ENCODE measurements around the gene DDX41.
"Not testable (repeated sequence)": the region's sequence is repeated elsewhere in the genome, so short reads cannot be mapped to it uniquely, and the experiment has no call there.

DDX41 gene

GRCh38 chr5:177546258-177546741 is 29.5 kb upstream of the DDX41 start:
- Mint-ChIP-seq H3K36me3 (peaks cover 26% of the 10 kb centered on the region), H3K4me1 (peaks cover 3% of the 10 kb centered on the region), H3K27me3 (no peaks in the 10 kb centered on the region), H3K27ac (no peak overlapping the region), H3K9me3 (no peaks in the 10 kb centered on the region), H3K4me3 (no peak overlapping the region)
- CTCF ChIA-PET, result interaction anchor here (0.8 to 0.9 kb wide), 2 partner anchors 45 to 156 kb away, joined by 3 read pairs; no protein-coding TSS in a partner anchor
- DNase-seq, result no peak

GRCh38 chr5:177545487-177546257 is 28.9 kb upstream of the DDX41 start:
- Mint-ChIP-seq H3K4me3 (no peak overlapping the region), H3K36me3 (peaks cover 26% of the 10 kb centered on the region), H3K9me3 (no peaks in the 10 kb centered on the region), H3K4me1 (peaks cover 3% of the 10 kb centered on the region), H3K27ac (no peak overlapping the region), H3K27me3 (no peaks in the 10 kb centered on the region)
- CTCF ChIA-PET, result interaction anchor here (0.8 to 0.9 kb wide), 2 partner anchors 44 to 155 kb away, joined by 3 read pairs; no protein-coding TSS in a partner anchor
- no peak for DNase-seq

- Mint-ChIP-seq H3K36me3 (peaks cover 20% of the 10 kb centered on the region), H3K27ac (no peak overlapping the region), H3K4me1 (peaks cover under 1% of the 10 kb centered on the region), H3K27me3 (no peaks in the 10 kb centered on the region), H3K9me3 (no peaks in the 10 kb centered on the region), H3K4me3 (no peak overlapping the region)
- CTCF ChIA-PET, result no interaction called here
- no peak for DNase-seq
Observed at GRCh38 chr5:177542816-177543465, 26.2 kb upstream of the DDX41 start.

GRCh38 chr5:177540438-177540837 is 23.7 kb upstream of the DDX41 start:
- CTCF ChIA-PET, result no interaction called here
- Mint-ChIP-seq H3K4me1 (no peaks in the 10 kb centered on the region), H3K4me3 (no peak overlapping the region), H3K27ac (no peak overlapping the region), H3K9me3 (no peaks in the 10 kb centered on the region), H3K36me3 (peaks cover 18% of the 10 kb centered on the region), H3K27me3 (no peaks in the 10 kb centered on the region)
- no peak for DNase-seq

- Mint-ChIP-seq H3K27ac (no peak overlapping the region), H3K4me3 (no peak overlapping the region), H3K9me3 (no peaks in the 10 kb centered on the region), H3K4me1 (no peaks in the 10 kb centered on the region), H3K36me3 (peaks cover 15% of the 10 kb centered on the region), H3K27me3 (no peaks in the 10 kb centered on the region)
- DNase-seq, result no peak
- CTCF ChIA-PET, result interaction anchor here (0.7 kb wide), 1 partner anchor 37 kb away, joined by 3 read pairs; no protein-coding TSS in a partner anchor
Observed at GRCh38 chr5:177539411-177539810, 22.6 kb upstream of the DDX41 start.

GRCh38 chr5:177538876-177539275 is 22.1 kb upstream of the DDX41 start:
- Mint-ChIP-seq H3K9me3 (no peaks in the 10 kb centered on the region), H3K4me3 (no peak overlapping the region), H3K36me3 (peaks cover 12% of the 10 kb centered on the region), H3K27me3 (no peaks in the 10 kb centered on the region), H3K4me1 (no peaks in the 10 kb centered on the region), H3K27ac (no peak overlapping the region)
- no peak for DNase-seq
- CTCF ChIA-PET, result interaction anchor here (0.7 kb wide), 1 partner anchor 37 kb away, joined by 3 read pairs; no protein-coding TSS in a partner anchor

GRCh38 chr5:177537389-177538361 is 20.9 kb upstream of the DDX41 start:
- H3K27me3 Mint-ChIP-seq, result no peaks in the 10 kb centered on the region
- H3K36me3 Mint-ChIP-seq, result peaks cover 14% of the 10 kb centered on the region

GRCh38 chr5:177536386-177536785 is 19.6 kb upstream of the DDX41 start:
- Mint-ChIP-seq H3K4me3 (no peak overlapping the region), H3K4me1 (no peaks in the 10 kb centered on the region), H3K27me3 (no peaks in the 10 kb centered on the region), H3K36me3 (peaks cover 16% of the 10 kb centered on the region), H3K27ac (no peak overlapping the region), H3K9me3 (no peaks in the 10 kb centered on the region)
- DNase-seq, result no peak
- CTCF ChIA-PET, result interaction anchor here (0.8 kb wide), 1 partner anchor 10 kb away, joined by 3 read pairs; no protein-coding TSS in a partner anchor

More at GRCh38 chr5:177537389-177538361, 20.9 kb upstream of the DDX41 start:
- CTCF ChIA-PET, result interaction anchor here (1.1 kb wide), 1 partner anchor 13 kb away, joined by 3 read pairs; no protein-coding TSS in a partner anchor
- Mint-ChIP-seq H3K4me1 (no peaks in the 10 kb centered on the region), H3K4me3 (no peak overlapping the region), H3K27ac (peak overlapping the region; percentile 69), H3K9me3 (no peaks in the 10 kb centered on the region)
- DNase-seq, result no peak

- Mint-ChIP-seq H3K4me3 (no peak overlapping the region), H3K27ac (no peak overlapping the region), H3K9me3 (no peaks in the 10 kb centered on the region), H3K4me1 (no peaks in the 10 kb centered on the region), H3K27me3 (no peaks in the 10 kb centered on the region), H3K36me3 (peaks cover 25% of the 10 kb centered on the region)
- CTCF ChIA-PET, result no interaction called here
- no peak for DNase-seq
Observed at GRCh38 chr5:177535125-177535524, 18.4 kb upstream of the DDX41 start.

GRCh38 chr5:177534433-177534832 is 17.7 kb upstream of the DDX41 start:
- H3K9me3 Mint-ChIP-seq, H3K4me1 Mint-ChIP-seq, H3K4me3 Mint-ChIP-seq, H3K27ac Mint-ChIP-seq, H3K27me3 Mint-ChIP-seq, DNase-seq: not testable (repeated sequence)
- CTCF ChIA-PET, result interaction anchor here (1.0 kb wide), 1 partner anchor 33 kb away, joined by 3 read pairs; no protein-coding TSS in a partner anchor
- peaks cover 26% of the 10 kb centered on the region for H3K36me3 Mint-ChIP-seq

GRCh38 chr5:177531209-177531940 is 14.6 kb upstream of the DDX41 start:
- H3K36me3 Mint-ChIP-seq, result peaks cover 22% of the 10 kb centered on the region
- no peak overlapping the region for H3K4me3 Mint-ChIP-seq
- H3K27me3 Mint-ChIP-seq, result no peaks in the 10 kb centered on the region
- CTCF ChIA-PET, result interaction anchor here (0.8 kb wide), 1 partner anchor 141 kb away, joined by 3 read pairs; no protein-coding TSS in a partner anchor
- H3K27ac Mint-ChIP-seq, result no peak overlapping the region
- DNase-seq, result no peak
- no peaks in the 10 kb centered on the region for H3K9me3 Mint-ChIP-seq
- no peaks in the 10 kb centered on the region for H3K4me1 Mint-ChIP-seq

GRCh38 chr5:177530638-177531037 is 13.9 kb upstream of the DDX41 start:
- Mint-ChIP-seq H3K27ac (no peak overlapping the region), H3K27me3 (no peaks in the 10 kb centered on the region), H3K4me1 (no peaks in the 10 kb centered on the region), H3K36me3 (peaks cover 22% of the 10 kb centered on the region), H3K9me3 (no peaks in the 10 kb centered on the region), H3K4me3 (no peak overlapping the region)
- DNase-seq, result no peak
- CTCF ChIA-PET, result interaction anchor here (0.8 kb wide), 1 partner anchor 140 kb away, joined by 3 read pairs; no protein-coding TSS in a partner anchor

Measured in activated naive CD4-positive, alpha-beta T cell treated with anti-CD3 and anti-CD28 coated beads, Interleukin-2, amount 10 ng/mL, durations not matched to agents 7 days and 5 days (primary cell).